ENCODE data around the gene TBX1. TPM values are rescaled to one million over a fixed set of nuclear protein-coding genes. Genes with fewer than 3 reads are reported as not detected.
"Not testable (repeated sequence)": the region's sequence is repeated elsewhere in the genome, so short reads cannot be mapped to it uniquely, and the experiment has no call there.

Gene TBX1
- total RNA-seq, 2 experiments from 2014 or later = not detected

- POLR2A ChIA-PET = no interaction called here
- H3K27ac Mint-ChIP-seq = no peak overlapping the region
- CTCF ChIA-PET = interaction anchor here (1.0 kb wide), 1 partner anchor 42 kb away, joined by 3 read pairs; no protein-coding TSS in a partner anchor
- H3K9me3 Mint-ChIP-seq = no peaks in the 10 kb centered on the region
- H3K4me1 Mint-ChIP-seq = peaks cover 7% of the 10 kb centered on the region
- H3K4me3 Mint-ChIP-seq = no peak overlapping the region
- H3K27me3 Mint-ChIP-seq = peaks cover 37% of the 10 kb centered on the region
- DNase-seq = no peak
- no peaks in the 10 kb centered on the region for H3K36me3 Mint-ChIP-seq (ENCODE audit: low read depth)
Measured at GRCh38 chr22:19772422-19772672, 11.8 kb downstream of the TBX1 start.

- Mint-ChIP-seq H3K27me3 (peaks cover 32% of the 10 kb centered on the region), H3K4me3 (no peak overlapping the region), H3K4me1 (peaks cover 4% of the 10 kb centered on the region), H3K27ac (no peak overlapping the region), H3K9me3 (no peaks in the 10 kb centered on the region), H3K36me3 (ENCODE audit: low read depth) (no peaks in the 10 kb centered on the region)
- ChIA-PET POLR2A (no interaction called here), CTCF (interaction anchor here (1.0 kb wide), 1 partner anchor 42 kb away, joined by 3 read pairs; no protein-coding TSS in a partner anchor)
- DNase-seq = no peak
Measured at GRCh38 chr22:19772673-19773469, 12.3 kb downstream of the TBX1 start.

- Mint-ChIP-seq H3K36me3 (ENCODE audit: low read depth) (no peaks in the 10 kb centered on the region), H3K27me3 (peaks cover 26% of the 10 kb centered on the region), H3K4me3 (no peak overlapping the region), H3K27ac (no peak overlapping the region), H3K9me3 (no peaks in the 10 kb centered on the region), H3K4me1 (peaks cover 4% of the 10 kb centered on the region)
- ChIA-PET POLR2A (no interaction called here), CTCF (no interaction called here)
- no peak for DNase-seq
Measured at GRCh38 chr22:19773470-19774040, 13.0 kb downstream of the TBX1 start.

- Mint-ChIP-seq H3K27ac (no peak overlapping the region), H3K27me3 (peaks cover 22% of the 10 kb centered on the region), H3K36me3 (ENCODE audit: low read depth) (no peaks in the 10 kb centered on the region), H3K4me3 (no peak overlapping the region), H3K9me3 (no peaks in the 10 kb centered on the region), H3K4me1 (peaks cover 4% of the 10 kb centered on the region)
- ChIA-PET POLR2A (no interaction called here), CTCF (no interaction called here)
- DNase-seq = no peak
Measured at GRCh38 chr22:19774628-19775027, 14.1 kb downstream of the TBX1 start.

- ChIA-PET CTCF (no interaction called here), POLR2A (no interaction called here)
- no peak for DNase-seq
- H3K4me3 Mint-ChIP-seq = no peak overlapping the region
- H3K36me3 Mint-ChIP-seq (ENCODE audit: low read depth) = no peaks in the 10 kb centered on the region
- H3K4me1 Mint-ChIP-seq = peaks cover 4% of the 10 kb centered on the region
- peaks cover 23% of the 10 kb centered on the region for H3K27me3 Mint-ChIP-seq
- H3K27ac Mint-ChIP-seq = no peak overlapping the region
- no peaks in the 10 kb centered on the region for H3K9me3 Mint-ChIP-seq
Measured at GRCh38 chr22:19775496-19776325, 15.1 kb downstream of the TBX1 start.

- Mint-ChIP-seq H3K4me1 (peaks cover 4% of the 10 kb centered on the region), H3K27ac (no peak overlapping the region), H3K27me3 (peaks cover 26% of the 10 kb centered on the region), H3K9me3 (no peaks in the 10 kb centered on the region), H3K4me3 (no peak overlapping the region), H3K36me3 (ENCODE audit: low read depth) (no peaks in the 10 kb centered on the region)
- no peak for DNase-seq
- CTCF ChIA-PET = interaction anchor here (0.6 kb wide), 1 partner anchor 46 kb away, joined by 3 read pairs; no protein-coding TSS in a partner anchor
- POLR2A ChIA-PET = no interaction called here
Measured at GRCh38 chr22:19776433-19777031, 16.0 kb downstream of the TBX1 start.

- H3K27ac Mint-ChIP-seq; DNase-seq; POLR2A ChIA-PET; H3K36me3 Mint-ChIP-seq (ENCODE audit: low read depth); H3K9me3 Mint-ChIP-seq; H3K4me1 Mint-ChIP-seq; CTCF ChIA-PET; H3K4me3 Mint-ChIP-seq: not testable (repeated sequence)
- H3K27me3 Mint-ChIP-seq = peaks cover 22% of the 10 kb centered on the region
Measured at GRCh38 chr22:19777192-19777591, 16.6 kb downstream of the TBX1 start.

- no peak for DNase-seq
- ChIA-PET CTCF (interaction anchor here (1.1 kb wide), 1 partner anchor 48 kb away, joined by 3 read pairs; no protein-coding TSS in a partner anchor), POLR2A (no interaction called here)
- no peak overlapping the region for H3K4me3 Mint-ChIP-seq
- peaks cover 15% of the 10 kb centered on the region for H3K27me3 Mint-ChIP-seq
- H3K9me3 Mint-ChIP-seq = no peaks in the 10 kb centered on the region
- H3K27ac Mint-ChIP-seq = no peak overlapping the region
- peaks cover 4% of the 10 kb centered on the region for H3K4me1 Mint-ChIP-seq
- H3K36me3 Mint-ChIP-seq (ENCODE audit: low read depth) = no peaks in the 10 kb centered on the region
Measured at GRCh38 chr22:19779011-19779421, 18.4 kb downstream of the TBX1 start.

GRCh38 chr22:19779685-19780268, 19.2 kb downstream of the TBX1 start:
- peaks cover 4% of the 10 kb centered on the region for H3K4me1 Mint-ChIP-seq
- ChIA-PET CTCF (no interaction called here), POLR2A (no interaction called here)
- DNase-seq = no peak
- no peak overlapping the region for H3K4me3 Mint-ChIP-seq
- H3K36me3 Mint-ChIP-seq (ENCODE audit: low read depth) = no peaks in the 10 kb centered on the region
- no peak overlapping the region for H3K27ac Mint-ChIP-seq
- H3K27me3 Mint-ChIP-seq = peaks cover 15% of the 10 kb centered on the region
- H3K9me3 Mint-ChIP-seq = no peaks in the 10 kb centered on the region

GRCh38 chr22:19782533-19782932, 22.0 kb downstream of the TBX1 start:
- H3K27ac Mint-ChIP-seq = no peak overlapping the region
- no peak for DNase-seq
- H3K27me3 Mint-ChIP-seq = peaks cover 13% of the 10 kb centered on the region
- no peak overlapping the region for H3K4me3 Mint-ChIP-seq
- H3K9me3 Mint-ChIP-seq = no peaks in the 10 kb centered on the region
- CTCF ChIA-PET = no interaction called here
- H3K36me3 Mint-ChIP-seq (ENCODE audit: low read depth) = no peaks in the 10 kb centered on the region
- no peaks in the 10 kb centered on the region for H3K4me1 Mint-ChIP-seq
- POLR2A ChIA-PET = no interaction called here

- H3K9me3 Mint-ChIP-seq = no peaks in the 10 kb centered on the region
- ChIA-PET CTCF (no interaction called here), POLR2A (no interaction called here)
- no peaks in the 10 kb centered on the region for H3K4me1 Mint-ChIP-seq
- H3K36me3 Mint-ChIP-seq (ENCODE audit: low read depth) = no peaks in the 10 kb centered on the region
- no peak overlapping the region for H3K27ac Mint-ChIP-seq
- no peak for DNase-seq
- H3K4me3 Mint-ChIP-seq = no peak overlapping the region
- peaks cover 12% of the 10 kb centered on the region for H3K27me3 Mint-ChIP-seq
Measured at GRCh38 chr22:19783586-19784383, 23.2 kb downstream of the TBX1 start.

- CTCF ChIA-PET = no interaction called here
- Mint-ChIP-seq H3K4me1 (no peaks in the 10 kb centered on the region), H3K9me3 (no peaks in the 10 kb centered on the region), H3K36me3 (ENCODE audit: low read depth) (no peaks in the 10 kb centered on the region), H3K27me3 (peaks cover 9% of the 10 kb centered on the region), H3K4me3 (no peak overlapping the region), H3K27ac (no peak overlapping the region)
- DNase-seq = no peak
- POLR2A ChIA-PET = no interaction called here
Measured at GRCh38 chr22:19784384-19785175, 24.0 kb downstream of the TBX1 start.

All from activated CD4-positive, alpha-beta memory T cell treated with anti-CD3 and anti-CD28 coated beads, Interleukin-2, amount 10 ng/mL, durations not matched to agents 7 days and 5 days (primary cell).